ENCODE results near the gene NDUFB2.
"Not testable (repeated sequence)": the region's sequence is repeated elsewhere in the genome, so short reads cannot be mapped to it uniquely, and the experiment has no call there.

NDUFB2 gene

GRCh38 chr7:140662938-140663337, 33.6 kb upstream of the NDUFB2 start:
- not testable (repeated sequence) for H3K79me1 ChIP-seq (ENCODE audit: low read depth, low read length); H4K8ac ChIP-seq (ENCODE audit: low read depth, low read length); H3K18ac ChIP-seq (ENCODE audit: low read length); DNase-seq (ENCODE audit: low spot score); H4K91ac ChIP-seq (ENCODE audit: low read depth, low read length, poor library complexity); H3K4me1 ChIP-seq (ENCODE audit: control insufficient read depth in 2 of 2, insufficient read depth in 1 of 2, low read depth in 1 of 2, low read length in 2 of 2); H3K36me3 ChIP-seq (replicated peaks in 1 of 2; ENCODE audit: control insufficient read depth in 2 of 2, insufficient read depth in 2 of 2, low read length in 2 of 2); H2BK15ac ChIP-seq (ENCODE audit: low read length); H3K23ac ChIP-seq (ENCODE audit: low read depth, low read length, poor library complexity); H2AK5ac ChIP-seq (ENCODE audit: low read depth, low read length); H2BK120ac ChIP-seq (ENCODE audit: low read depth, low read length); H3K9ac ChIP-seq (ENCODE audit: low read depth, low read length, poor library complexity); H3K4ac ChIP-seq (ENCODE audit: low read length); H2AFZ ChIP-seq (ENCODE audit: low read length); H3K14ac ChIP-seq (ENCODE audit: low read length); H2BK5ac ChIP-seq (ENCODE audit: low read length); H3K4me2 ChIP-seq (ENCODE audit: insufficient read depth, low read length, poor library complexity, severe bottlenecking); H3K4me3 ChIP-seq (ENCODE audit: low read length in 2 of 2); H3K9me3 ChIP-seq (replicated peaks in 1 of 2; ENCODE audit: control insufficient read depth in 2 of 2, insufficient read depth in 1 of 2, low read depth in 1 of 2, low read length in 2 of 2); H2BK12ac ChIP-seq (ENCODE audit: low read length); H3K27ac ChIP-seq (replicated peaks; ENCODE audit: low read length)
- peaks cover 0 to 33% (median 0%) of the 10 kb centered on the region in 3 experiments for H3K27me3 ChIP-seq (ENCODE audit: control insufficient read depth in 3 of 3, insufficient read depth in 3 of 3, low read depth in 1 of 3, low read length in 3 of 3)
- no CpG with 5 or more reads among the region's 2 CpGs for WGBS, 2 donors (ENCODE audit: extremely low coverage in 2 of 2, insufficient read length in 2 of 2, insufficient replicate concordance in 1 of 2)

GRCh38 chr7:140667476-140667875, 29.0 kb upstream of the NDUFB2 start:
- Histone ChIP-seq H3K27ac (replicated peaks; ENCODE audit: low read length) (no peak overlapping the region), H3K36me3 (replicated peaks in 1 of 2; ENCODE audit: control insufficient read depth in 2 of 2, insufficient read depth in 2 of 2, low read length in 2 of 2) (no peaks in the 10 kb centered on the region), H2BK5ac (ENCODE audit: low read length) (no peak overlapping the region)

GRCh38 chr7:140668641-140669040, 27.9 kb upstream of the NDUFB2 start:
- H3K27me3 ChIP-seq (ENCODE audit: control insufficient read depth in 3 of 3, insufficient read depth in 3 of 3, low read depth in 1 of 3, low read length in 3 of 3): peaks cover 0 to 15% (median 7%) of the 10 kb centered on the region in 3 experiments
- no peak overlapping the region for H3K14ac ChIP-seq (ENCODE audit: low read length)
- H3K36me3 ChIP-seq (replicated peaks in 1 of 2; ENCODE audit: control insufficient read depth in 2 of 2, insufficient read depth in 2 of 2, low read length in 2 of 2): no peaks in the 10 kb centered on the region
- H2BK120ac ChIP-seq (ENCODE audit: low read depth, low read length): no peak overlapping the region
- H4K8ac ChIP-seq (ENCODE audit: low read depth, low read length): no peak overlapping the region
- H3K9ac ChIP-seq (ENCODE audit: low read depth, low read length, poor library complexity): no peak overlapping the region
- H3K9me3 ChIP-seq (replicated peaks in 1 of 2; ENCODE audit: control insufficient read depth in 2 of 2, insufficient read depth in 1 of 2, low read depth in 1 of 2, low read length in 2 of 2): peaks cover 0 to 2% of the 10 kb centered on the region in 2 donors
- H3K4me1 ChIP-seq (ENCODE audit: control insufficient read depth in 2 of 2, insufficient read depth in 1 of 2, low read depth in 1 of 2, low read length in 2 of 2): peaks cover 3 to 4% of the 10 kb centered on the region in 2 donors
- no peak overlapping the region for H2BK12ac ChIP-seq (ENCODE audit: low read length)
- H2AFZ ChIP-seq (ENCODE audit: low read length): no peak overlapping the region
- no peak for DNase-seq (ENCODE audit: low spot score)
- H3K79me1 ChIP-seq (ENCODE audit: low read depth, low read length): no peaks in the 10 kb centered on the region
- no peak overlapping the region for H3K23ac ChIP-seq (ENCODE audit: low read depth, low read length, poor library complexity)
- WGBS, 2 donors (ENCODE audit: extremely low coverage in 2 of 2, insufficient read length in 2 of 2, insufficient replicate concordance in 1 of 2): no CpG with 5 or more reads among the region's 1 CpG
- no peak overlapping the region for H3K18ac ChIP-seq (ENCODE audit: low read length)
- H2AK5ac ChIP-seq (ENCODE audit: low read depth, low read length): no peak overlapping the region
- no peak overlapping the region for H3K4ac ChIP-seq (ENCODE audit: low read length)
- no peak overlapping the region for H3K4me3 ChIP-seq (ENCODE audit: low read length in 2 of 2)
- H2BK5ac ChIP-seq (ENCODE audit: low read length): no peak overlapping the region
- H2BK15ac ChIP-seq (ENCODE audit: low read length): no peak overlapping the region
- H4K91ac ChIP-seq (ENCODE audit: low read depth, low read length, poor library complexity): no peak overlapping the region
- H3K4me2 ChIP-seq (ENCODE audit: insufficient read depth, low read length, poor library complexity, severe bottlenecking): no peak overlapping the region
- no peak overlapping the region for H3K27ac ChIP-seq (replicated peaks; ENCODE audit: low read length)

More at GRCh38 chr7:140667476-140667875, 29.0 kb upstream of the NDUFB2 start:
- Histone ChIP-seq H3K4me3 (ENCODE audit: low read length in 2 of 2) (no peak overlapping the region), H2BK12ac (ENCODE audit: low read length) (no peak overlapping the region), H4K8ac (ENCODE audit: low read depth, low read length) (no peak overlapping the region), H2BK15ac (ENCODE audit: low read length) (no peak overlapping the region), H2AFZ (ENCODE audit: low read length) (no peak overlapping the region), H3K23ac (ENCODE audit: low read depth, low read length, poor library complexity) (no peak overlapping the region), H3K27me3 (ENCODE audit: control insufficient read depth in 3 of 3, insufficient read depth in 3 of 3, low read depth in 1 of 3, low read length in 3 of 3) (peaks cover 0 to 15% (median 0%) of the 10 kb centered on the region in 3 experiments), H3K14ac (ENCODE audit: low read length) (no peak overlapping the region), H3K4ac (ENCODE audit: low read length) (no peak overlapping the region), H3K9ac (ENCODE audit: low read depth, low read length, poor library complexity) (no peak overlapping the region), H4K91ac (ENCODE audit: low read depth, low read length, poor library complexity) (no peak overlapping the region), H3K79me1 (ENCODE audit: low read depth, low read length) (no peaks in the 10 kb centered on the region), H3K4me1 (ENCODE audit: control insufficient read depth in 2 of 2, insufficient read depth in 1 of 2, low read depth in 1 of 2, low read length in 2 of 2) (peaks cover 2 to 4% of the 10 kb centered on the region in 2 donors), H2BK120ac (ENCODE audit: low read depth, low read length) (no peak overlapping the region), H3K4me2 (ENCODE audit: insufficient read depth, low read length, poor library complexity, severe bottlenecking) (no peak overlapping the region), H3K18ac (ENCODE audit: low read length) (no peak overlapping the region), H2AK5ac (ENCODE audit: low read depth, low read length) (no peak overlapping the region), H3K9me3 (replicated peaks in 1 of 2; ENCODE audit: control insufficient read depth in 2 of 2, insufficient read depth in 1 of 2, low read depth in 1 of 2, low read length in 2 of 2) (peaks cover 0 to 2% of the 10 kb centered on the region in 2 donors)
- no CpG with 5 or more reads among the region's 1 CpG for WGBS, 2 donors (ENCODE audit: extremely low coverage in 2 of 2, insufficient read length in 2 of 2, insufficient replicate concordance in 1 of 2)
- DNase-seq (ENCODE audit: low spot score): no peak

- H3K23ac ChIP-seq (ENCODE audit: low read depth, low read length, poor library complexity): no peak overlapping the region
- H2BK12ac ChIP-seq (ENCODE audit: low read length): no peak overlapping the region
- DNase-seq (ENCODE audit: low spot score): no peak
- no peaks in the 10 kb centered on the region for H3K79me1 ChIP-seq (ENCODE audit: low read depth, low read length)
- no peak overlapping the region for H3K27ac ChIP-seq (replicated peaks; ENCODE audit: low read length)
- H3K36me3 ChIP-seq (replicated peaks in 1 of 2; ENCODE audit: control insufficient read depth in 2 of 2, insufficient read depth in 2 of 2, low read length in 2 of 2): no peaks in the 10 kb centered on the region
- H3K9me3 ChIP-seq (replicated peaks in 1 of 2; ENCODE audit: control insufficient read depth in 2 of 2, insufficient read depth in 1 of 2, low read depth in 1 of 2, low read length in 2 of 2): peaks cover 0 to 2% of the 10 kb centered on the region in 2 donors
- no peak overlapping the region for H3K18ac ChIP-seq (ENCODE audit: low read length)
- no peak overlapping the region for H3K9ac ChIP-seq (ENCODE audit: low read depth, low read length, poor library complexity)
- no peak overlapping the region for H4K8ac ChIP-seq (ENCODE audit: low read depth, low read length)
- H2AFZ ChIP-seq (ENCODE audit: low read length): no peak overlapping the region
- no peak overlapping the region for H3K4ac ChIP-seq (ENCODE audit: low read length)
- peaks cover 0 to 15% (median 12%) of the 10 kb centered on the region in 3 experiments for H3K27me3 ChIP-seq (ENCODE audit: control insufficient read depth in 3 of 3, insufficient read depth in 3 of 3, low read depth in 1 of 3, low read length in 3 of 3)
- H2BK120ac ChIP-seq (ENCODE audit: low read depth, low read length): no peak overlapping the region
- no peak overlapping the region for H2BK5ac ChIP-seq (ENCODE audit: low read length)
- H3K14ac ChIP-seq (ENCODE audit: low read length): no peak overlapping the region
- WGBS, 2 donors (ENCODE audit: extremely low coverage in 2 of 2, insufficient read length in 2 of 2, insufficient replicate concordance in 1 of 2): 100% methylated on average over 1 of the region's 3 CpGs; no CpG with 5 or more reads in 1 of the 2 donors
- H4K91ac ChIP-seq (ENCODE audit: low read depth, low read length, poor library complexity): no peak overlapping the region
- peaks cover 4 to 7% of the 10 kb centered on the region in 2 donors for H3K4me1 ChIP-seq (ENCODE audit: control insufficient read depth in 2 of 2, insufficient read depth in 1 of 2, low read depth in 1 of 2, low read length in 2 of 2)
- no peak overlapping the region for H3K4me3 ChIP-seq (ENCODE audit: low read length in 2 of 2)
- H2BK15ac ChIP-seq (ENCODE audit: low read length): no peak overlapping the region
- no peak overlapping the region for H2AK5ac ChIP-seq (ENCODE audit: low read depth, low read length)
- H3K4me2 ChIP-seq (ENCODE audit: insufficient read depth, low read length, poor library complexity, severe bottlenecking): no peak overlapping the region
Observed at GRCh38 chr7:140669352-140669751, 27.2 kb upstream of the NDUFB2 start.
